CD4-positive, alpha-beta T cell treated with Interleukin-6 for 4 hours (primary cell): Measurements from ENCODE around the gene FBXL14.

Experiments
- DNase-seq: peaks from one replicate; pipeline ENCODE4 v3.0.0-alpha.2; 2020; ENCODE audit warnings: mixed read lengths

FBXL14 gene

GRCh38 chr12:1532375-1533165, 61.8 kb downstream of the FBXL14 start:
- no peak for DNase-seq

GRCh38 chr12:1531654-1532374, 62.6 kb downstream of the FBXL14 start:
- no peak for DNase-seq

GRCh38 chr12:1531153-1531653, 63.2 kb downstream of the FBXL14 start:
- DNase-seq: peak; percentile 9

GRCh38 chr12:1530592-1531152, 63.7 kb downstream of the FBXL14 start:
- no peak for DNase-seq

GRCh38 chr12:1529862-1530591, 64.4 kb downstream of the FBXL14 start:
- DNase-seq: peak; percentile 27

- DNase-seq: no peak
Measured at GRCh38 chr12:1529228-1529861, 65.0 kb downstream of the FBXL14 start.

GRCh38 chr12:1528791-1529190, 65.6 kb downstream of the FBXL14 start:
- DNase-seq: no peak

GRCh38 chr12:1527789-1528188, 66.6 kb downstream of the FBXL14 start:
- no peak for DNase-seq

GRCh38 chr12:1525858-1526257, 68.5 kb downstream of the FBXL14 start:
- no peak for DNase-seq

- DNase-seq: no peak
Measured at GRCh38 chr12:1523558-1524050, 70.8 kb downstream of the FBXL14 start.

GRCh38 chr12:1523046-1523445, 71.3 kb downstream of the FBXL14 start:
- no peak for DNase-seq

- DNase-seq: no peak
Measured at GRCh38 chr12:1519642-1520041, 74.7 kb downstream of the FBXL14 start.

GRCh38 chr12:1518591-1519516, 75.5 kb downstream of the FBXL14 start:
- DNase-seq: no peak

GRCh38 chr12:1517734-1518525, 76.5 kb downstream of the FBXL14 start:
- DNase-seq: no peak

- DNase-seq: no peak
Measured at GRCh38 chr12:1517007-1517406, 77.4 kb downstream of the FBXL14 start.
